AG04449 (cell line): ENCODE results near the gene MARK3.

Experiments
- CTCF ChIA-PET: fragments of 350-600 bp; formaldehyde crosslinking; extraction: SDS; loops from one replicate; lab custom pipeline; 2021; ENCODE audit warnings: antibody characterized with exemption; lab: Yijun Ruan, JAX
- POLR2A ChIA-PET: fragments of 400-600, 350-600 bp; formaldehyde crosslinking; extraction: SDS; loops from one replicate; lab custom pipeline; 2020; ENCODE audit warnings: antibody characterized with exemption, inconsistent platforms; lab: Yijun Ruan, JAX
- DNase-seq: peaks from one replicate; pipeline ENCODE4 v3.0.0-alpha.2; 2010; ENCODE audit warnings: low read depth, low spot score
- H3K4me3 ChIP-seq: 2 replicates; pipeline ENCODE4 v1.5.1; 2011; ENCODE audit warnings: low read depth, mild to moderate bottlenecking, control low read depth, low read length
- TF ChIP-seq, protein P1 (sequence below): IDR thresholded peaks from one replicate; pipeline ENCODE4 v1.5.1; 2011; ENCODE audit warnings: mild to moderate bottlenecking, moderate library complexity, low read length, control low read depth, inconsistent platforms; ENCODE audit not compliant: insufficient read depth; ENCODE audit errors: missing control alignments

MARK3 gene

GRCh38 chr14:103401223-103402214 is 16.3 kb downstream of the MARK3 start:
- TF ChIP-seq, protein P1, sequence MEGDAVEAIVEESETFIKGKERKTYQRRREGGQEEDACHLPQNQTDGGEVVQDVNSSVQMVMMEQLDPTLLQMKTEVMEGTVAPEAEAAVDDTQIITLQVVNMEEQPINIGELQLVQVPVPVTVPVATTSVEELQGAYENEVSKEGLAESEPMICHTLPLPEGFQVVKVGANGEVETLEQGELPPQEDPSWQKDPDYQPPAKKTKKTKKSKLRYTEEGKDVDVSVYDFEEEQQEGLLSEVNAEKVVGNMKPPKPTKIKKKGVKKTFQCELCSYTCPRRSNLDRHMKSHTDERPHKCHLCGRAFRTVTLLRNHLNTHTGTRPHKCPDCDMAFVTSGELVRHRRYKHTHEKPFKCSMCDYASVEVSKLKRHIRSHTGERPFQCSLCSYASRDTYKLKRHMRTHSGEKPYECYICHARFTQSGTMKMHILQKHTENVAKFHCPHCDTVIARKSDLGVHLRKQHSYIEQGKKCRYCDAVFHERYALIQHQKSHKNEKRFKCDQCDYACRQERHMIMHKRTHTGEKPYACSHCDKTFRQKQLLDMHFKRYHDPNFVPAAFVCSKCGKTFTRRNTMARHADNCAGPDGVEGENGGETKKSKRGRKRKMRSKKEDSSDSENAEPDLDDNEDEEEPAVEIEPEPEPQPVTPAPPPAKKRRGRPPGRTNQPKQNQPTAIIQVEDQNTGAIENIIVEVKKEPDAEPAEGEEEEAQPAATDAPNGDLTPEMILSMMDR, result no peak
- H3K4me3 ChIP-seq, result peak overlapping the region; percentile 36
- POLR2A ChIA-PET, result interaction anchor here (0.6 to 1.6 kb wide), 2 partner anchors 11 to 67 kb away, joined by 3 to 4 read pairs; partner anchors contain the start of gene EIF5
- CTCF ChIA-PET, result interaction anchor here (0.6 to 5.5 kb wide), 2 partner anchors 9 to 89 kb away, joined by 3 to 78 read pairs; no protein-coding TSS in a partner anchor
- DNase-seq, result no peak

DNA sequence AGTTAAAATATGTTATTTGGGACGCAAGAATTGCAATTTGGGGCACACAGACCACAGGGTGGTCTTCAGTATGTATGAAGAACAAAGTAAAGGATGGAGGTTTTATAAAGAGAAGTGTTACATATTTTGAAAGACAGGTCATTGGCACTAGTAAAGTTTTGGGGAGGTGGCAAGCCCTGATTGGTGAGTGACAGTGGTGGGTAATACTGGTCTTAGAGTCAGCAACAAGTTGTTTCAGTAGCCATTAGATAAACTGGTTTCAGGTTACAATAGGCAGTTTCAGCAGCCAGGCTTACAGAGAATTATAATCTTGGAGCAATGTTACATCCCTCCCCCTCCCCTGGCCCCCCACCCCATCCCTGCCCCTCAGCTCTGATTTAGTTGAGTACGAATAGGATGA is 17.5 kb downstream of the MARK3 start:
- DNase-seq, result no peak
- POLR2A ChIA-PET, result interaction anchor here (0.5 kb wide), 1 partner anchor 60 kb away, joined by 3 read pairs; no protein-coding TSS in a partner anchor
- CTCF ChIA-PET, result interaction anchor here (1.0 to 5.5 kb wide), 2 partner anchors 9 to 10 kb away, joined by 3 to 78 read pairs; no protein-coding TSS in a partner anchor
- TF ChIP-seq, protein P1, result no peak
- H3K4me3 ChIP-seq, result no peak overlapping the region

- no peak for DNase-seq
- ChIA-PET CTCF (interaction anchor here (0.9 to 5.5 kb wide), 2 partner anchors 12 to 24 kb away, joined by 3 to 78 read pairs; no protein-coding TSS in a partner anchor), POLR2A (no interaction called here)
- TF ChIP-seq, protein P1, result no peak
- H3K4me3 ChIP-seq, result no peak overlapping the region
Observed at GRCh38 chr14:103404032-103404918, 19.1 kb downstream of the MARK3 start.

GRCh38 chr14:103404920-103405319 is 19.7 kb downstream of the MARK3 start:
- no peak for DNase-seq
- ChIA-PET POLR2A (no interaction called here), CTCF (interaction anchor here (1.2 to 5.5 kb wide), 2 partner anchors 13 kb away, joined by 4 to 78 read pairs; no protein-coding TSS in a partner anchor)
- no peak overlapping the region for H3K4me3 ChIP-seq
- TF ChIP-seq, protein P1, result no peak

DNA sequence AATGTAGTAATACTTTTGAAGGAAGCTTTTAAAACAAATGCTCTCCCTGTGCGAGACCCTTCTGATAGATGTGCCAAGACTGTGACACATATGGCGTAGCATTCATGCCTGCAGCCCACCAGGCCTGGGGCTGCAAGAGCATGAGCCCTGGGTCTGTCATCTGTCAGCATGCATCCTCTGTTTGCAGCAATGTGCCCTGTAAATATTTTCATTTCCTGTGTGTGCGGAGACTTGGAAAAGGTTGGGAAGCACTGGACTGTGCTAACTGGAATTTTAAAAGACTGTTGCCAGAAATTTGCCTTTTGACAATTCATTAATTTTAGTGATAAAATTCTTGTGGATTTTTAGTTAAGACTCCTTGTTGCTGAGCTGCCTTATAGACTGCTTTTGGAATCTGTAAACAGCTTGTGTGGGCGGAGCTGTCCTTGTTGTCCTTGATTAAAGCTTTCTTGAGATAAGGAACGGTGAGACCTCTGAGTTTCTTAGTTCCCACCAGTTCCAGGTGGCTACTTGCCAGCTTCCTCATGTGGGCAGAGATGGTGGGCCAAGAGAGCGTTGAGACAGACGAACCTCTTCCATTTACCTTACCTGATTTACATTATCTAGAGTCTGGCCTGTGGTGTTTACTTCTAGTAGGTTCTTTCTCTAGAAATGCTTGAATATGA is 23.4 kb downstream of the MARK3 start:
- CTCF ChIA-PET, result interaction anchor here (1.0 to 1.3 kb wide), 2 partner anchors 8 to 17 kb away, joined by 3 to 4 read pairs; no protein-coding TSS in a partner anchor
- no peak for DNase-seq
- TF ChIP-seq, protein P1, result no peak
- POLR2A ChIA-PET, result no interaction called here
- no peak overlapping the region for H3K4me3 ChIP-seq
